ENCODE results near the gene LYSMD4. TPM values are rescaled to one million over a fixed set of nuclear protein-coding genes. Genes with fewer than 3 reads are reported as not detected.

The LYSMD4 gene
- total and polyA plus RNA-seq, 10 of the 15 experiments (the other 5 are each of a cell fraction or from before 2014, with no cell fraction given): 1.8 to 5.8 (median 3.9) TPM

- ATAC-seq (no peak), DNase-seq (ENCODE audit: low read depth, low spot score) (no peak), FAIRE-seq (no peak)
- BruUV-seq (replicated peaks): no TSS peak
- CTCF ChIA-PET: interaction anchor here (1.6 to 2.8 kb wide), 3 partner anchors 50 to 433 kb away, joined by 5 to 12 read pairs (median 5); no protein-coding TSS in a partner anchor
- Histone ChIP-seq H3K27ac (ENCODE audit: control insufficient read depth, insufficient read depth) (0 out of 2 replicates have a peak overlapping the region, but pooled peaks have one; percentile 24), H3K9me3 (replicated peaks; ENCODE audit: control insufficient read depth, insufficient read depth, low read length) (no peaks in the 10 kb centered on the region), H3K27me3 (replicated peaks in 1 of 2; ENCODE audit: control insufficient read depth in 2 of 2, insufficient read depth in 2 of 2, low read length in 1 of 2) (no peaks in the 10 kb centered on the region), H3K36me3 (ENCODE audit: control insufficient read depth in 2 of 2, insufficient read depth in 2 of 2, low read length in 1 of 2) (peaks cover 0 to 29% of the 10 kb centered on the region in 2 experiments; a peak in 3 of 4 replicates), H3K4me2 (ENCODE audit: control insufficient read depth, insufficient read depth) (0 out of 2 replicates have a peak overlapping the region, but pooled peaks have one; percentile 44), H3K4me3 (no peak overlapping the region), H3K79me2 (ENCODE audit: control insufficient read depth, insufficient read depth, low read length) (no peaks in the 10 kb centered on the region), H3K9ac (ENCODE audit: control insufficient read depth, insufficient read depth, low read length) (no peak overlapping the region), H2AFZ (ENCODE audit: control insufficient read depth, low read depth, low read length) (no peak overlapping the region), H4K20me1 (ENCODE audit: control insufficient read depth, insufficient read depth) (peaks cover 3% of the 10 kb centered on the region; the same call in 1 of the 2 replicates), H3K4me1 (ENCODE audit: control insufficient read depth, insufficient read depth, low read length) (peaks cover 27% of the 10 kb centered on the region)
- SMC1A ChIA-PET (ENCODE audit: uncharacterized antibody, unreplicated experiment): interaction anchor here (1.0 to 1.4 kb wide), 3 partner anchors 50 to 425 kb away, joined by 3 to 4 read pairs (median 4); no protein-coding TSS in a partner anchor
- POLR2A ChIA-PET: no interaction called here
- RAD21 ChIA-PET (ENCODE audit: unreplicated experiment): interaction anchor here (1.3 to 1.7 kb wide), 2 partner anchors 10 to 434 kb away, joined by 4 to 10 read pairs; no protein-coding TSS in a partner anchor
- intact Hi-C loops (cut with micrococcal nuclease; ENCODE audit: unreplicated experiment): loop anchor here (10.0 kb wide), 1 partner anchor 362 kb away; no protein-coding TSS in a partner anchor
- whole genome bisulfite sequencing (ENCODE audit: insufficient coverage, insufficient replicate concordance, low lambda C conversion rate, missing lambda C conversion rate): 65% methylated on average over 10 of the region's 10 CpGs
- in situ Hi-C loops (cut with MboI): no loop called here
- no peak for TF ChIP-seq SMARCA5 (IDR thresholded peaks at IDR 0.05)
- no peak for TF ChIP-seq SIN3A (IDR thresholded peaks at IDR 0.05; ENCODE audit: low read depth, low read length)
- TF ChIP-seq NRF1 (conservative IDR thresholded peaks at IDR 0.05; ENCODE audit: low read depth, low read length): no peak
- TF ChIP-seq ZNF217 (IDR thresholded peaks at IDR 0.05): no peak
- no peak for TF ChIP-seq MEF2B (IDR thresholded peaks at IDR 0.05; ENCODE audit: partially characterized antibody, poor library complexity, severe bottlenecking)
- TF ChIP-seq NFXL1 (IDR thresholded peaks at IDR 0.05; ENCODE audit: borderline replicate concordance): no peak
- 0 out of 2 replicates have a peak, but pooled peaks have one; percentile 30 for TF ChIP-seq CREM (IDR thresholded peaks at IDR 0.05; ENCODE audit: low read depth)
- TF ChIP-seq ZBTB33 (IDR thresholded peaks at IDR 0.05): no peak
- no peak for TF ChIP-seq PAX5 (IDR thresholded peaks at IDR 0.05; ENCODE audit: borderline replicate concordance, low read depth, low read length)
- TF ChIP-seq POLR2A (IDR thresholded peaks at IDR 0.05; ENCODE audit: low read depth, low read length): peak; percentile 22; the same call in 1 of the 2 replicates
- no peak for TF ChIP-seq E2F4 (IDR thresholded peaks at IDR 0.05; ENCODE audit: low read depth, low read length)
- TF ChIP-seq RUNX3 (IDR thresholded peaks at IDR 0.05; ENCODE audit: low read length): peak; percentile 51; the same call in 1 of the 2 replicates
- peak; percentile 39; the same call in 1 of the 2 replicates for TF ChIP-seq JUNB (IDR thresholded peaks at IDR 0.05)
- TF ChIP-seq TCF7 (IDR thresholded peaks at IDR 0.05; ENCODE audit: borderline replicate concordance): peak; percentile 67; the same call in 1 of the 2 replicates
- no peak for TF ChIP-seq ZNF384 (IDR thresholded peaks at IDR 0.05; ENCODE audit: borderline replicate concordance, low read depth, low read length)
- no peak for TF ChIP-seq TARDBP (IDR thresholded peaks at IDR 0.05; ENCODE audit: borderline replicate concordance)
- no peak for TF ChIP-seq CBX3 (IDR thresholded peaks at IDR 0.05; ENCODE audit: borderline replicate concordance, low read depth)
- TF ChIP-seq TCF3 (IDR thresholded peaks at IDR 0.05; ENCODE audit: borderline replicate concordance, insufficient read depth, low read depth, low read length): no peak
- TF ChIP-seq ZBED1 (IDR thresholded peaks at IDR 0.05; ENCODE audit: borderline replicate concordance): no peak
- no peak for TF ChIP-seq STAT1 (conservative IDR thresholded peaks at IDR 0.05)
- no peak for TF ChIP-seq HDAC6 (IDR thresholded peaks at IDR 0.05; ENCODE audit: unreplicated experiment)
- TF ChIP-seq SP1 (IDR thresholded peaks at IDR 0.05; ENCODE audit: low read depth, low read length): no peak
- no peak for TF ChIP-seq EED (IDR thresholded peaks at IDR 0.05; ENCODE audit: low read depth)
- TF ChIP-seq CREB1 (IDR thresholded peaks at IDR 0.05; ENCODE audit: low read depth): no peak
Measured at GRCh38 chr15:99706557-99707303, 26.5 kb downstream of the LYSMD4 start.
